GM23338 (cell line): ENCODE results near the gene ASB3. TPM values are rescaled to one million over a fixed set of nuclear protein-coding genes. Genes with fewer than 3 reads are reported as not detected.

ENCODE experiments used
- ATAC-seq: fragments of 200-7000 bp; cut with Tn5 transposase; 3 replicates; pipeline ENCODE4 v1.9.1; 2020
- DNase-seq: peaks from one replicate; pipeline ENCODE4 v3.0.0-alpha.2; 2015; ENCODE audit warnings: low spot score
- H2AFZ ChIP-seq: fragments of 200-600 bp; sonication (generic); 2 replicates; pipeline ENCODE4 v1.8.0; 2016; ENCODE audit warnings: antibody characterized with exemption, mild to moderate bottlenecking, moderate library complexity
- H3F3A ChIP-seq: fragments of 200-600 bp; sonication (generic); replicated peaks from 2 replicates; pipeline ENCODE4 v1.8.0; 2017; ENCODE audit warnings: antibody characterized with exemption, mixed run types, low read depth
- H3K27ac ChIP-seq: fragments of 200-600 bp; sonication (generic); 2 replicates; pipeline ENCODE4 v1.6.1; 2016; ENCODE audit warnings: low read depth
- H3K27me3 ChIP-seq: fragments of 200-600 bp; sonication (generic); 2 replicates; pipeline ENCODE4 v1.8.0; 2016; ENCODE audit warnings: mild to moderate bottlenecking, mixed run types, moderate library complexity; ENCODE audit not compliant: insufficient read depth
- H3K36me3 ChIP-seq: fragments of 200-600 bp; sonication (generic); 2 replicates; pipeline ENCODE4 v1.8.0; 2016; ENCODE audit warnings: mild to moderate bottlenecking; ENCODE audit not compliant: insufficient read depth
- H3K4me1 ChIP-seq: fragments of 200-600 bp; sonication (generic); 2 replicates; pipeline ENCODE4 v1.8.0; 2016; ENCODE audit warnings: mild to moderate bottlenecking, moderate library complexity; ENCODE audit not compliant: insufficient read depth
- H3K4me2 ChIP-seq: fragments of 200-600 bp; sonication (generic); 2 replicates; pipeline ENCODE4 v1.7.1; 2017; ENCODE audit warnings: mixed run types
- H3K4me3 ChIP-seq: fragments of 200-600 bp; sonication (generic); 2 replicates; pipeline ENCODE4 v1.6.1; 2016; ENCODE audit warnings: mixed run types
- H3K79me2 ChIP-seq: fragments of 200-600 bp; sonication (generic); replicated peaks from 2 replicates; pipeline ENCODE4 v1.8.0; 2017; ENCODE audit warnings: mild to moderate bottlenecking; ENCODE audit not compliant: insufficient read depth
- H3K9me2 ChIP-seq: fragments of 200-600 bp; sonication (generic); 2 replicates; pipeline ENCODE4 v1.8.0; 2017; ENCODE audit not compliant: insufficient read depth
- H4K20me1 ChIP-seq: fragments of 200-600 bp; sonication (generic); replicated peaks from 2 replicates; pipeline ENCODE4 v1.8.0; 2017; ENCODE audit warnings: mild to moderate bottlenecking; ENCODE audit not compliant: insufficient read depth
- H3K27ac Mint-ChIP-seq: 2 replicates; pipeline ENCODE4 v1.8.0; 2020; ENCODE audit warnings: inconsistent platforms, mild to moderate bottlenecking, moderate library complexity, mixed read lengths
- H3K27me3 Mint-ChIP-seq: 3 replicates; pipeline ENCODE4 v1.8.0; 2022; ENCODE audit warnings: low read depth, mild to moderate bottlenecking, moderate library complexity, mixed read lengths, inconsistent platforms; ENCODE audit not compliant: insufficient read depth, poor library complexity
- H3K36me3 Mint-ChIP-seq: 3 replicates; pipeline ENCODE4 v1.8.0; 2021; ENCODE audit warnings: low read depth, mild to moderate bottlenecking, inconsistent platforms, moderate library complexity, mixed read lengths
- H3K4me1 Mint-ChIP-seq: 3 replicates; pipeline ENCODE4 v1.8.0; 2020; ENCODE audit warnings: mild to moderate bottlenecking, inconsistent platforms, mixed read lengths
- H3K4me3 Mint-ChIP-seq: 3 replicates; pipeline ENCODE4 v1.8.0; 2021; ENCODE audit warnings: moderate library complexity, mild to moderate bottlenecking, inconsistent platforms, mixed read lengths
- H3K9me3 Mint-ChIP-seq: 3 replicates; pipeline ENCODE4 v1.8.0; 2020; ENCODE audit warnings: moderate library complexity, mild to moderate bottlenecking, inconsistent platforms, mixed read lengths
- CREB1 ChIP-seq: fragments of 250-450 bp; sonication (Bioruptor Pico); IDR thresholded peaks from 2 replicates; pipeline ENCODE4 v1.5.0; 2020; ENCODE audit warnings: low read depth, mild to moderate bottlenecking, moderate library complexity
- CTCF ChIP-seq, 2 experiments: fragments of 200-600 bp in 1 of 2; sonication (generic) in 1 of 2; conservative IDR thresholded peaks; 2 replicates each; pipeline versions ENCODE4 v1.5.1 to v1.6.1; 2016 to 2017; ENCODE audit warnings: antibody characterized with exemption in 2 of 2, low read depth in 2 of 2, mild to moderate bottlenecking in 2 of 2, moderate library complexity in 1 of 2
- ETS1 ChIP-seq: IDR thresholded peaks from 2 replicates; pipeline ENCODE4 v1.6.1; 2016; ENCODE audit warnings: antibody characterized with exemption
- EZH2 ChIP-seq: fragments of 200-600 bp; sonication (generic); IDR thresholded peaks from one replicate; pipeline ENCODE4 v1.8.0; 2017; ENCODE audit warnings: antibody characterized with exemption, mild to moderate bottlenecking, low read depth; ENCODE audit not compliant: unreplicated experiment
- EZH2phosphoT487 ChIP-seq: fragments of 200-600 bp; sonication (generic); IDR thresholded peaks from one replicate; pipeline ENCODE4 v1.8.1; 2018; ENCODE audit warnings: antibody characterized with exemption; ENCODE audit not compliant: unreplicated experiment
- JUNB ChIP-seq: IDR thresholded peaks from one replicate; pipeline ENCODE4 v1.6.1; 2016; ENCODE audit warnings: antibody characterized with exemption; ENCODE audit not compliant: unreplicated experiment
- NANOG ChIP-seq: IDR thresholded peaks from 2 replicates; pipeline ENCODE4 v1.6.1; 2016; ENCODE audit warnings: antibody characterized with exemption, borderline replicate concordance
- POLR2AphosphoS5 ChIP-seq: IDR thresholded peaks from 2 replicates; pipeline ENCODE4 v1.6.1; 2016; ENCODE audit warnings: antibody characterized with exemption, low read depth
- REST ChIP-seq: IDR thresholded peaks from one replicate; pipeline ENCODE4 v1.6.1; 2018; ENCODE audit warnings: antibody characterized with exemption; ENCODE audit not compliant: unreplicated experiment
- STAT1 ChIP-seq: IDR thresholded peaks from one replicate; pipeline ENCODE4 v1.6.1; 2016; ENCODE audit warnings: antibody characterized with exemption; ENCODE audit not compliant: unreplicated experiment
- ZNF114 ChIP-seq: fragments of 250-450 bp; sonication (Bioruptor Pico); IDR thresholded peaks from 2 replicates; pipeline ENCODE4 v1.5.0; 2020; ENCODE audit warnings: mild to moderate bottlenecking, moderate library complexity
- ZNF331 ChIP-seq: fragments of 250-450 bp; sonication (Bioruptor Pico); IDR thresholded peaks from 2 replicates; pipeline ENCODE4 v1.5.0; 2020; ENCODE audit warnings: low read depth, mild to moderate bottlenecking, moderate library complexity
- polyA plus RNA-seq: library from polyadenylated mRNA; unstranded; fragments of >200 nt; fragmentation: Nextera tagmentation; extraction: Ambion mirVana; gene quantifications from 2 replicates; pipeline ENCODE4 v1.2.1, GENCODE V29; 2016
- total RNA-seq: library from RNA; depleted of rRNA; stranded (reverse); fragments of >200 nt; shearing (Covaris generic); gene quantifications from 2 replicates; pipeline ENCODE4 v1.2.3, GENCODE V29; 2014
- TF ChIP-seq, protein P1 (sequence below): fragments of 250-450 bp; sonication (Bioruptor Pico); IDR thresholded peaks from 2 replicates; pipeline ENCODE4 v1.5.0; 2020; ENCODE audit warnings: mild to moderate bottlenecking, moderate library complexity

ASB3 gene
- total and polyA plus RNA-seq, 2 experiments from 2014 or later = 22.4 to 30.5 TPM

DNA sequence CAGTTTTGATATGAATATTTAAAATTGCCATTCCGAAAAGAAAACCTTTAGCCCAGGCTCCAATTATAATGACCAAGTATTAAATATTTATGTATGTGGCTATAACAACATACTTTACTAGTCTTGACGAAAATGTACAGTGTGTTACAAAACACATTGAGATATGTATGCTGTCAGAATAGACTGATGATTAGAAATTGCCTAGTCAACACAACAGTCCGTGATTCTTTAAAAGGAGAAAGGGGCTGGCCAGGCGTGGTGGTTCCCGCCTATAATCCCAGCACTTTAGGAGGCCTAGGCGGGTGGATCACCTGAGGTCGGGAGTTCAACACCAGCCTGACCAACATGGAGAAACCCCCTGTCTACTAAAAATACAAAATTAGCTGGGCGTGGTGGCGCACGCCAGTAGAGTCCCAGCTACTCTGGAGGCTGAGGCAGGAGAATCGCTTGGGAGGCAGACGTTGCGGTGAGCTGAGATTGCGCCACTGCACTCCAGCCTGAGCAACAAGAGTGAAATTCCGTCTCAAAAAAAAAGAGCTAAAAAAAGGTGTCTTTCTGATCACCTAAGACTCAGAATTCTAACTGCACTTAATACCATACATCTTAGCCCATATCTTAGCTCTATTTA, 17.3 kb downstream of the ASB3 start:
- Histone ChIP-seq H3K4me1 (peaks cover 12% of the 10 kb centered on the region; the same call in 1 of the 2 replicates), H3K9me2 (no peaks in the 10 kb centered on the region), H3K79me2 (peaks cover 62% of the 10 kb centered on the region), H3F3A (no peaks in the 10 kb centered on the region), H3K27ac (no peak overlapping the region), H3K4me3 (peak overlapping the region; percentile 77), H3K27me3 (no peaks in the 10 kb centered on the region), H4K20me1 (peaks cover 2% of the 10 kb centered on the region; the same call in 1 of the 2 replicates), H3K36me3 (peaks cover 4% of the 10 kb centered on the region; the same call in 1 of the 2 replicates), H3K4me2 (peak overlapping the region; percentile 83), H2AFZ (no peak overlapping the region)
- no peaks in the 10 kb centered on the region for H3K9me3 Mint-ChIP-seq
- peaks cover 11% of the 10 kb centered on the region for H3K27me3 Mint-ChIP-seq
- no peak for DNase-seq
- peak overlapping the region; percentile 96 for H3K4me3 Mint-ChIP-seq
- ATAC-seq = no peak
- H3K27ac Mint-ChIP-seq = no peak overlapping the region
- peaks cover 18% of the 10 kb centered on the region; the same call in 2 of the 3 replicates for H3K36me3 Mint-ChIP-seq
- TF ChIP-seq REST = no peak
- no peak for TF ChIP-seq POLR2AphosphoS5
- no peak for TF ChIP-seq ZNF114 (CRISPR knock-in tag)
- TF ChIP-seq ZNF331 (CRISPR knock-in tag) = no peak
- no peak for TF ChIP-seq CREB1
- no peak for TF ChIP-seq EZH2phosphoT487
- no peak for TF ChIP-seq STAT1
- TF ChIP-seq NANOG = no peak
- TF ChIP-seq CTCF (conservative IDR thresholded peaks at IDR 0.05; ENCODE audit: low read depth in 2 of 2) = no peak
- TF ChIP-seq, protein P1, sequence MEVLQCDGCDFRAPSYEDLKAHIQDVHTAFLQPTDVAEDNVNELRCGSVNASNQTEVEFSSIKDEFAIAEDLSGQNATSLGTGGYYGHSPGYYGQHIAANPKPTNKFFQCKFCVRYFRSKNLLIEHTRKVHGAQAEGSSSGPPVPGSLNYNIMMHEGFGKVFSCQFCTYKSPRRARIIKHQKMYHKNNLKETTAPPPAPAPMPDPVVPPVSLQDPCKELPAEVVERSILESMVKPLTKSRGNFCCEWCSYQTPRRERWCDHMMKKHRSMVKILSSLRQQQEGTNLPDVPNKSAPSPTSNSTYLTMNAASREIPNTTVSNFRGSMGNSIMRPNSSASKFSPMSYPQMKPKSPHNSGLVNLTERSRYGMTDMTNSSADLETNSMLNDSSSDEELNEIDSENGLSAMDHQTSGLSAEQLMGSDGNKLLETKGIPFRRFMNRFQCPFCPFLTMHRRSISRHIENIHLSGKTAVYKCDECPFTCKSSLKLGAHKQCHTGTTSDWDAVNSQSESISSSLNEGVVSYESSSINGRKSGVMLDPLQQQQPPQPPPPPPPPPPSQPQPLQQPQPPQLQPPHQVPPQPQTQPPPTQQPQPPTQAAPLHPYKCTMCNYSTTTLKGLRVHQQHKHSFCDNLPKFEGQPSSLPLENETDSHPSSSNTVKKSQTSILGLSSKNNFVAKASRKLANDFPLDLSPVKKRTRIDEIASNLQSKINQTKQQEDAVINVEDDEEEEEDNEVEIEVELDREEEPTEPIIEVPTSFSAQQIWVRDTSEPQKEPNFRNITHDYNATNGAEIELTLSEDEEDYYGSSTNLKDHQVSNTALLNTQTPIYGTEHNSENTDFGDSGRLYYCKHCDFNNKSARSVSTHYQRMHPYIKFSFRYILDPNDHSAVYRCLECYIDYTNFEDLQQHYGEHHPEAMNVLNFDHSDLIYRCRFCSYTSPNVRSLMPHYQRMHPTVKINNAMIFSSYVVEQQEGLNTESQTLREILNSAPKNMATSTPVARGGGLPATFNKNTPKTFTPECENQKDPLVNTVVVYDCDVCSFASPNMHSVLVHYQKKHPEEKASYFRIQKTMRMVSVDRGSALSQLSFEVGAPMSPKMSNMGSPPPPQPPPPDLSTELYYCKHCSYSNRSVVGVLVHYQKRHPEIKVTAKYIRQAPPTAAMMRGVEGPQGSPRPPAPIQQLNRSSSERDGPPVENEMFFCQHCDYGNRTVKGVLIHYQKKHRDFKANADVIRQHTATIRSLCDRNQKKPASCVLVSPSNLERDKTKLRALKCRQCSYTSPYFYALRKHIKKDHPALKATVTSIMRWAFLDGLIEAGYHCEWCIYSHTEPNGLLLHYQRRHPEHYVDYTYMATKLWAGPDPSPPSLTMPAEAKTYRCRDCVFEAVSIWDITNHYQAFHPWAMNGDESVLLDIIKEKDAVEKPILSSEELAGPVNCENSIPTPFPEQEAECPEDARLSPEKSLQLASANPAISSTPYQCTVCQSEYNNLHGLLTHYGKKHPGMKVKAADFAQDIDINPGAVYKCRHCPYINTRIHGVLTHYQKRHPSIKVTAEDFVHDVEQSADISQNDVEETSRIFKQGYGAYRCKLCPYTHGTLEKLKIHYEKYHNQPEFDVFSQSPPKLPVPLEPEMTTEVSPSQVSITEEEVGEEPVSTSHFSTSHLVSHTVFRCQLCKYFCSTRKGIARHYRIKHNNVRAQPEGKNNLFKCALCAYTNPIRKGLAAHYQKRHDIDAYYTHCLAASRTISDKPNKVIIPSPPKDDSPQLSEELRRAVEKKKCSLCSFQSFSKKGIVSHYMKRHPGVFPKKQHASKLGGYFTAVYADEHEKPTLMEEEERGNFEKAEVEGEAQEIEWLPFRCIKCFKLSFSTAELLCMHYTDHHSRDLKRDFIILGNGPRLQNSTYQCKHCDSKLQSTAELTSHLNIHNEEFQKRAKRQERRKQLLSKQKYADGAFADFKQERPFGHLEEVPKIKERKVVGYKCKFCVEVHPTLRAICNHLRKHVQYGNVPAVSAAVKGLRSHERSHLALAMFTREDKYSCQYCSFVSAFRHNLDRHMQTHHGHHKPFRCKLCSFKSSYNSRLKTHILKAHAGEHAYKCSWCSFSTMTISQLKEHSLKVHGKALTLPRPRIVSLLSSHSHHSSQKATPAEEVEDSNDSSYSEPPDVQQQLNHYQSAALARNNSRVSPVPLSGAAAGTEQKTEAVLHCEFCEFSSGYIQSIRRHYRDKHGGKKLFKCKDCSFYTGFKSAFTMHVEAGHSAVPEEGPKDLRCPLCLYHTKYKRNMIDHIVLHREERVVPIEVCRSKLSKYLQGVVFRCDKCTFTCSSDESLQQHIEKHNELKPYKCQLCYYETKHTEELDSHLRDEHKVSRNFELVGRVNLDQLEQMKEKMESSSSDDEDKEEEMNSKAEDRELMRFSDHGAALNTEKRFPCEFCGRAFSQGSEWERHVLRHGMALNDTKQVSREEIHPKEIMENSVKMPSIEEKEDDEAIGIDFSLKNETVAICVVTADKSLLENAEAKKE (CRISPR knock-in tag) = no peak
- no peak for TF ChIP-seq ETS1
- no peak for TF ChIP-seq JUNB
- TF ChIP-seq EZH2 = no peak
- peaks cover 14% of the 10 kb centered on the region for H3K4me1 Mint-ChIP-seq
